ENCODE results near the gene IDUA. TPM values are rescaled to one million over a fixed set of nuclear protein-coding genes. Genes with fewer than 3 reads are reported as not detected.
"Not testable (repeated sequence)": the region's sequence is repeated elsewhere in the genome, so short reads cannot be mapped to it uniquely, and the experiment has no call there.

The IDUA gene
- total RNA-seq, 1 experiment from 2014 or later = 35.0 TPM

- Mint-ChIP-seq H3K4me3 (ENCODE audit: unreplicated experiment) (peak overlapping the region; percentile 43), H3K4me1 (ENCODE audit: insufficient read depth, unreplicated experiment) (peaks cover 6% of the 10 kb centered on the region), H3K27ac (ENCODE audit: low read depth, unreplicated experiment) (no peak overlapping the region), H3K36me3 (ENCODE audit: insufficient read depth, unreplicated experiment) (no peaks in the 10 kb centered on the region), H3K9me3 (ENCODE audit: unreplicated experiment) (no peaks in the 10 kb centered on the region), H3K27me3 (ENCODE audit: insufficient read depth, unreplicated experiment) (peaks cover 37% of the 10 kb centered on the region)
- CTCF ChIA-PET = interaction anchor here (0.8 to 1.1 kb wide), 2 partner anchors 19 to 20 kb away, joined by 3 to 7 read pairs; no protein-coding TSS in a partner anchor
- no peak for DNase-seq (ENCODE audit: unreplicated experiment)
- no peak for TF ChIP-seq CTCF (IDR thresholded peaks at IDR 0.05; ENCODE audit: unreplicated experiment)
- no TSS peak for BruUV-seq (replicated peaks)
- POLR2A ChIA-PET = interaction anchor here (1.0 to 1.6 kb wide), 3 partner anchors 28 to 236 kb away, joined by 3 to 6 read pairs (median 3); partner anchors contain the start of genes GAK and TMEM175
- intact Hi-C loops (cut with micrococcal nuclease) = no loop called here
These were observed 66.3 kb downstream of the IDUA start for GRCh38 chr4:1053080-1053661.

- CTCF ChIA-PET = interaction anchor here (0.6 to 1.1 kb wide), 2 partner anchors 18 to 240 kb away, joined by 5 to 7 read pairs; no protein-coding TSS in a partner anchor
- H3K36me3 Mint-ChIP-seq (ENCODE audit: insufficient read depth, unreplicated experiment); H3K27ac Mint-ChIP-seq (ENCODE audit: low read depth, unreplicated experiment); intact Hi-C loops (cut with micrococcal nuclease); BruUV-seq (replicated peaks); H3K4me1 Mint-ChIP-seq (ENCODE audit: insufficient read depth, unreplicated experiment); H3K9me3 Mint-ChIP-seq (ENCODE audit: unreplicated experiment); H3K4me3 Mint-ChIP-seq (ENCODE audit: unreplicated experiment); DNase-seq (ENCODE audit: unreplicated experiment): not testable (repeated sequence)
- POLR2A ChIA-PET = interaction anchor here (1.0 to 1.6 kb wide), 3 partner anchors 28 to 235 kb away, joined by 3 to 6 read pairs (median 3); partner anchors contain the start of genes GAK and TMEM175
- H3K27me3 Mint-ChIP-seq (ENCODE audit: insufficient read depth, unreplicated experiment) = peaks cover 42% of the 10 kb centered on the region
These were observed 67.0 kb downstream of the IDUA start for GRCh38 chr4:1053891-1054290.

Other genes with a start within 250 kb of the IDUA start
- gene CPLX1, start 160.9 kb upstream of the IDUA start, total RNA-seq (2022) = 2.7 and 3.5 TPM in 2 replicates
- gene GAK, start 54.7 kb upstream of the IDUA start, total RNA-seq (2022) = 70.4 and 72.9 TPM in 2 replicates
- 22.5 and 28.9 TPM in 2 replicates for gene TMEM175, start 54.6 kb upstream of the IDUA start, total RNA-seq (2022)
- 15.9 and 17.4 TPM in 2 replicates for gene DGKQ, start 13.5 kb upstream of the IDUA start, total RNA-seq (2022)
- gene SLC26A1, start 6.4 kb downstream of the IDUA start, total RNA-seq (2022) = 0.10 and 0.16 TPM in 2 replicates
- gene FGFRL1, start 24.6 kb downstream of the IDUA start, total RNA-seq (2022) = 33.5 and 33.6 TPM in 2 replicates
- not detected in 2 replicates for gene RNF212, start 126.5 kb downstream of the IDUA start, total RNA-seq (2022)
- gene SPON2, start 185.5 kb downstream of the IDUA start, total RNA-seq (2022) = 0.54 and 0.64 TPM in 2 replicates

All from MCF 10A (cell line).